Lower leg skin (tissue), 3 donors: ENCODE measurements around the gene SPECC1L.

Source experiments
- POLR2A ChIP-seq, 2 donors: fragments of 450-650 bp; IDR thresholded peaks; one replicate each; pipeline ENCODE4 v1.6.1; 2016 to 2017; ENCODE audit warnings: antibody characterized with exemption in 2 of 2, mild to moderate bottlenecking in 1 of 2, moderate library complexity in 1 of 2
- TF ChIP-seq, protein P1 (sequence below), 3 donors: fragments of 450-650 bp; IDR thresholded peaks; one replicate each; pipeline ENCODE4 v1.5.1; 2016; ENCODE audit warnings: antibody characterized with exemption in 3 of 3, mild to moderate bottlenecking in 3 of 3, moderate library complexity in 2 of 3

DNA sequence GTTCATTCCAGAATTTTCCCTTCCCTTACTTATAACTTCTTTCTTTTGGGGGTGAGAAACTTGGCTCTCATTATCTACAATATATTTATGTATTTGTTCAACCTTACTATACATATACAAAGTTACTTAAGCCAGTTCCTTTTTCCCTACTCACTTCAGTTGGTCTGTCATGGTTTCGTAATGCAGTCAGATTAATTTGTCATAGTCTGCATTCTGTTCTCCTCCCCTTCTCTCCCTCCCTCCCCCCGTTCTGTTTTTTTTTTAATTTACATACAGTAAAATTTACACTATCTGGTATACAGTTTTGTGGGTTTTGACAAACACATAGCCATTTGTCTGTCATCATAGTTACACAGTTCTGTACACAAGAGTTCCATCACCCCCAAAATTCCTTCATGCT, 84.9 kb downstream of the SPECC1L start:
- TF ChIP-seq, protein P1, sequence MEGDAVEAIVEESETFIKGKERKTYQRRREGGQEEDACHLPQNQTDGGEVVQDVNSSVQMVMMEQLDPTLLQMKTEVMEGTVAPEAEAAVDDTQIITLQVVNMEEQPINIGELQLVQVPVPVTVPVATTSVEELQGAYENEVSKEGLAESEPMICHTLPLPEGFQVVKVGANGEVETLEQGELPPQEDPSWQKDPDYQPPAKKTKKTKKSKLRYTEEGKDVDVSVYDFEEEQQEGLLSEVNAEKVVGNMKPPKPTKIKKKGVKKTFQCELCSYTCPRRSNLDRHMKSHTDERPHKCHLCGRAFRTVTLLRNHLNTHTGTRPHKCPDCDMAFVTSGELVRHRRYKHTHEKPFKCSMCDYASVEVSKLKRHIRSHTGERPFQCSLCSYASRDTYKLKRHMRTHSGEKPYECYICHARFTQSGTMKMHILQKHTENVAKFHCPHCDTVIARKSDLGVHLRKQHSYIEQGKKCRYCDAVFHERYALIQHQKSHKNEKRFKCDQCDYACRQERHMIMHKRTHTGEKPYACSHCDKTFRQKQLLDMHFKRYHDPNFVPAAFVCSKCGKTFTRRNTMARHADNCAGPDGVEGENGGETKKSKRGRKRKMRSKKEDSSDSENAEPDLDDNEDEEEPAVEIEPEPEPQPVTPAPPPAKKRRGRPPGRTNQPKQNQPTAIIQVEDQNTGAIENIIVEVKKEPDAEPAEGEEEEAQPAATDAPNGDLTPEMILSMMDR (IDR thresholded peaks at IDR 0.05), result no peak
- no peak for TF ChIP-seq POLR2A (IDR thresholded peaks at IDR 0.05)
